Neural cell (in vitro differentiated cells): Measurements from ENCODE around the gene TBC1D25. TPM values are rescaled to one million over a fixed set of nuclear protein-coding genes. Genes with fewer than 3 reads are reported as not detected.

ENCODE experiments used
- H2AFZ ChIP-seq: fragments of 200-600, 300-800 bp; sonication (generic), shearing (Covaris generic); 2 replicates; pipeline ENCODE4 v1.6.0; 2014; ENCODE audit warnings: low read depth, mild to moderate bottlenecking, antibody characterized with exemption, low read length, moderate library complexity
- H3F3A ChIP-seq: fragments of 200-600 bp; shearing (Covaris generic); 2 replicates; pipeline ENCODE4 v1.6.1; 2016; ENCODE audit warnings: mild to moderate bottlenecking, moderate library complexity, mixed read lengths, antibody characterized with exemption, low read length; ENCODE audit not compliant: insufficient read depth, poor library complexity, severe bottlenecking
- H3K27ac ChIP-seq: fragments of 200-600, 300-800 bp; sonication (generic), shearing (Covaris generic); 2 replicates; pipeline ENCODE4 v1.5.1; 2014; ENCODE audit warnings: mild to moderate bottlenecking, low read length, moderate library complexity
- H3K27me3 ChIP-seq: fragments of 300-800, 200-600 bp; sonication (generic), shearing (Covaris generic); 2 replicates; pipeline ENCODE4 v1.6.0; 2014; ENCODE audit warnings: mild to moderate bottlenecking, low read depth, low read length, moderate library complexity; ENCODE audit not compliant: insufficient read depth
- H3K36me3 ChIP-seq: fragments of 300-800, 200-600 bp; sonication (generic), shearing (Covaris generic); 2 replicates; pipeline ENCODE4 v1.5.1; 2014; ENCODE audit warnings: mild to moderate bottlenecking, antibody characterized with exemption, low read length, moderate library complexity; ENCODE audit not compliant: insufficient read depth
- H3K4me2 ChIP-seq: fragments of 300-800, 200-600 bp; sonication (generic), shearing (Covaris generic); 2 replicates; pipeline ENCODE4 v1.6.0; 2014; ENCODE audit warnings: mild to moderate bottlenecking, low read length
- H3K4me3 ChIP-seq: fragments of 300-800, 200-600 bp; sonication (generic), shearing (Covaris generic); 2 replicates; pipeline ENCODE4 v1.5.1; 2014; ENCODE audit warnings: mild to moderate bottlenecking, low read length, moderate library complexity
- H3K79me2 ChIP-seq: fragments of 200-600 bp; shearing (Covaris generic); replicated peaks from 2 replicates; pipeline ENCODE4 v1.6.0; 2014; ENCODE audit warnings: mild to moderate bottlenecking, low read length, moderate library complexity; ENCODE audit not compliant: insufficient read depth
- H3K9ac ChIP-seq: fragments of 300-800, 200-600 bp; sonication (generic), shearing (Covaris generic); 2 replicates; pipeline ENCODE4 v1.6.1; 2016; ENCODE audit warnings: mild to moderate bottlenecking, low read length, mixed read lengths
- H3K9me2 ChIP-seq: fragments of 200-600 bp; shearing (Covaris generic); 2 replicates; pipeline ENCODE4 v1.6.1; 2016; ENCODE audit warnings: mild to moderate bottlenecking, low read length, mixed read lengths; ENCODE audit not compliant: insufficient read depth
- H3K9me3 ChIP-seq: fragments of 200-600, 300-800 bp; sonication (generic), shearing (Covaris generic); 2 replicates; pipeline ENCODE4 v1.6.1; 2016; ENCODE audit warnings: mild to moderate bottlenecking, mixed run types, low read length, moderate library complexity, mixed read lengths
- H4K20me1 ChIP-seq: fragments of 200-600 bp; shearing (Covaris generic); 2 replicates; pipeline ENCODE4 v1.6.1; 2016; ENCODE audit warnings: mild to moderate bottlenecking, mixed run types; ENCODE audit not compliant: insufficient read depth
- EP300 ChIP-seq: fragments of 450-650 bp; conservative IDR thresholded peaks from 2 replicates; pipeline ENCODE4 v1.6.1; 2014; ENCODE audit warnings: antibody characterized with exemption, mild to moderate bottlenecking, moderate library complexity; ENCODE audit not compliant: poor library complexity, severe bottlenecking
- EZH2 ChIP-seq: fragments of 200-600, 300-800 bp; shearing (Covaris generic), sonication (generic); IDR thresholded peaks from 2 replicates; pipeline ENCODE4 v1.6.1; 2014; ENCODE audit warnings: antibody characterized with exemption, low read length, borderline replicate concordance, mild to moderate bottlenecking; ENCODE audit not compliant: insufficient read depth, poor library complexity, severe bottlenecking
- MXI1 ChIP-seq: fragments of 450-650 bp; conservative IDR thresholded peaks from 2 replicates; pipeline ENCODE4 v1.6.1; 2014; ENCODE audit warnings: antibody characterized with exemption, mild to moderate bottlenecking; ENCODE audit not compliant: poor library complexity, severe bottlenecking
- POLR2AphosphoS5 ChIP-seq: IDR thresholded peaks from 2 replicates; pipeline ENCODE4 v1.6.1; 2012
- RAD21 ChIP-seq: fragments of 450-650 bp; conservative IDR thresholded peaks from 2 replicates; pipeline ENCODE4 v1.6.1; 2014; ENCODE audit warnings: antibody characterized with exemption, mild to moderate bottlenecking, moderate library complexity
- SMC3 ChIP-seq: fragments of 450-650 bp; conservative IDR thresholded peaks from 2 replicates; pipeline ENCODE4 v1.6.1; 2014; ENCODE audit warnings: antibody characterized with exemption, mild to moderate bottlenecking, moderate library complexity; ENCODE audit not compliant: poor library complexity
- TAF1 ChIP-seq: IDR thresholded peaks from 2 replicates; pipeline ENCODE4 v1.6.1; 2012; ENCODE audit warnings: low read depth
- polyA plus RNA-seq: library from polyadenylated mRNA; depleted of rRNA; stranded (reverse); fragments of >200 nt; gene quantifications from 2 replicates; pipeline ENCODE4 v1.2.3, GENCODE V29; 2014
- TF ChIP-seq, protein P1 (sequence below): IDR thresholded peaks from 2 replicates; pipeline ENCODE4 v1.6.1; 2012; ENCODE audit warnings: borderline replicate concordance
- TF ChIP-seq, protein P2 (sequence below): fragments of 450-650 bp; IDR thresholded peaks from 2 replicates; pipeline ENCODE4 v1.5.1; 2014; ENCODE audit warnings: antibody characterized with exemption, mild to moderate bottlenecking, moderate library complexity; ENCODE audit not compliant: poor library complexity, severe bottlenecking

TBC1D25 gene
- polyA plus RNA-seq, 1 donor from 2014 or later = 4.5 TPM

DNA sequence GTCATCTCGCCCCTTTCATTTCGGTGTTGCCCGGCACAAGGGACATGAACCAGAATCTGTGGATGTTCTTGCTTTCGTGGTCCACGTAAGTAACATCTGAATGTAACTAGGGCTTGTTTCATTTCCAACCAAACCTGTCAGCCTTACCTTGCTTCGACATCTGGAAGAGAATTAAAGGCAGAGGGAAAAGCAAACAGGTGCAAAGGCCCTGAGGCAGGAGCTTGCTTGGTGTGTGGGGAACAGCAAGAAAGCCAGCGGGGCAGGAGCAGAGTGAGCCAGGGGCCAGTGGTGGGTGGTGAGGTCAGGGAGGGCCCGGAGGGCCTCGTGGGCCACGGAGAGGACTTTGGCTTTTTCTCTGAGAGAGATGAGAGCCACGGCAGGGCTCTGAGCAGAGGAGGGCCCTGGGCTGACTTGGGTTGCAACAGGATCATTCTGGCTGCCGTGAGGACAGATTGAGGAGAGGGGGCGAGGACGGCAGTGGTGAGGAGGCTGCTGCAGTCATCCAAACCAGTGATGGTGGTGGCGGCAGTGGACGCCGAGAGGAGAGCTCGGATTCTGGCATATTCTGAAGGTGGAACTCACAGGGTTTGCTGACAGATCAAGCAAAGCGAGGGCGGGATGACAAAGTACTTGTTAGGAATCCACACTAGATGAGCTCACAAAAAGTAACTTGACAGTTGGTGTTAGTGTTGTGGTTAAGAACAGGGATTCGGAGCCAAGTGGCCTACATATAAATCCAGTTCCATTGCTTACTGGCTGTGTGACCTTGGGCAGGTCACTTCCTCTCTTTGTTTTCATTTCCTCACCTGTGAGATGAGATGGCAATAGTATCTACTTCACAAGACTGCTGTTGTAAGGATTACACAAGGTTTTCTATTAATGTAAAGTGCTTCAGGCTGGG is 50.9 kb downstream of the TBC1D25 start:
- Histone ChIP-seq H3K27ac (no peak overlapping the region), H3K36me3 (no peaks in the 10 kb centered on the region), H4K20me1 (no peaks in the 10 kb centered on the region), H2AFZ (no peak overlapping the region), H3K9me3 (no peaks in the 10 kb centered on the region), H3K9me2 (no peaks in the 10 kb centered on the region), H3F3A (no peaks in the 10 kb centered on the region), H3K79me2 (no peaks in the 10 kb centered on the region), H3K4me3 (no peak overlapping the region), H3K27me3 (no peaks in the 10 kb centered on the region), H3K9ac (no peak overlapping the region), H3K4me2 (no peak overlapping the region)
- TF ChIP-seq MXI1 (no peak), SMC3 (no peak), EZH2 (no peak), EP300 (no peak), TAF1 (no peak), RAD21 (no peak), POLR2AphosphoS5 (no peak)
- TF ChIP-seq, protein P1, sequence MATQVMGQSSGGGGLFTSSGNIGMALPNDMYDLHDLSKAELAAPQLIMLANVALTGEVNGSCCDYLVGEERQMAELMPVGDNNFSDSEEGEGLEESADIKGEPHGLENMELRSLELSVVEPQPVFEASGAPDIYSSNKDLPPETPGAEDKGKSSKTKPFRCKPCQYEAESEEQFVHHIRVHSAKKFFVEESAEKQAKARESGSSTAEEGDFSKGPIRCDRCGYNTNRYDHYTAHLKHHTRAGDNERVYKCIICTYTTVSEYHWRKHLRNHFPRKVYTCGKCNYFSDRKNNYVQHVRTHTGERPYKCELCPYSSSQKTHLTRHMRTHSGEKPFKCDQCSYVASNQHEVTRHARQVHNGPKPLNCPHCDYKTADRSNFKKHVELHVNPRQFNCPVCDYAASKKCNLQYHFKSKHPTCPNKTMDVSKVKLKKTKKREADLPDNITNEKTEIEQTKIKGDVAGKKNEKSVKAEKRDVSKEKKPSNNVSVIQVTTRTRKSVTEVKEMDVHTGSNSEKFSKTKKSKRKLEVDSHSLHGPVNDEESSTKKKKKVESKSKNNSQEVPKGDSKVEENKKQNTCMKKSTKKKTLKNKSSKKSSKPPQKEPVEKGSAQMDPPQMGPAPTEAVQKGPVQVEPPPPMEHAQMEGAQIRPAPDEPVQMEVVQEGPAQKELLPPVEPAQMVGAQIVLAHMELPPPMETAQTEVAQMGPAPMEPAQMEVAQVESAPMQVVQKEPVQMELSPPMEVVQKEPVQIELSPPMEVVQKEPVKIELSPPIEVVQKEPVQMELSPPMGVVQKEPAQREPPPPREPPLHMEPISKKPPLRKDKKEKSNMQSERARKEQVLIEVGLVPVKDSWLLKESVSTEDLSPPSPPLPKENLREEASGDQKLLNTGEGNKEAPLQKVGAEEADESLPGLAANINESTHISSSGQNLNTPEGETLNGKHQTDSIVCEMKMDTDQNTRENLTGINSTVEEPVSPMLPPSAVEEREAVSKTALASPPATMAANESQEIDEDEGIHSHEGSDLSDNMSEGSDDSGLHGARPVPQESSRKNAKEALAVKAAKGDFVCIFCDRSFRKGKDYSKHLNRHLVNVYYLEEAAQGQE = no peak
- TF ChIP-seq, protein P2, sequence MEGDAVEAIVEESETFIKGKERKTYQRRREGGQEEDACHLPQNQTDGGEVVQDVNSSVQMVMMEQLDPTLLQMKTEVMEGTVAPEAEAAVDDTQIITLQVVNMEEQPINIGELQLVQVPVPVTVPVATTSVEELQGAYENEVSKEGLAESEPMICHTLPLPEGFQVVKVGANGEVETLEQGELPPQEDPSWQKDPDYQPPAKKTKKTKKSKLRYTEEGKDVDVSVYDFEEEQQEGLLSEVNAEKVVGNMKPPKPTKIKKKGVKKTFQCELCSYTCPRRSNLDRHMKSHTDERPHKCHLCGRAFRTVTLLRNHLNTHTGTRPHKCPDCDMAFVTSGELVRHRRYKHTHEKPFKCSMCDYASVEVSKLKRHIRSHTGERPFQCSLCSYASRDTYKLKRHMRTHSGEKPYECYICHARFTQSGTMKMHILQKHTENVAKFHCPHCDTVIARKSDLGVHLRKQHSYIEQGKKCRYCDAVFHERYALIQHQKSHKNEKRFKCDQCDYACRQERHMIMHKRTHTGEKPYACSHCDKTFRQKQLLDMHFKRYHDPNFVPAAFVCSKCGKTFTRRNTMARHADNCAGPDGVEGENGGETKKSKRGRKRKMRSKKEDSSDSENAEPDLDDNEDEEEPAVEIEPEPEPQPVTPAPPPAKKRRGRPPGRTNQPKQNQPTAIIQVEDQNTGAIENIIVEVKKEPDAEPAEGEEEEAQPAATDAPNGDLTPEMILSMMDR = no peak

DNA sequence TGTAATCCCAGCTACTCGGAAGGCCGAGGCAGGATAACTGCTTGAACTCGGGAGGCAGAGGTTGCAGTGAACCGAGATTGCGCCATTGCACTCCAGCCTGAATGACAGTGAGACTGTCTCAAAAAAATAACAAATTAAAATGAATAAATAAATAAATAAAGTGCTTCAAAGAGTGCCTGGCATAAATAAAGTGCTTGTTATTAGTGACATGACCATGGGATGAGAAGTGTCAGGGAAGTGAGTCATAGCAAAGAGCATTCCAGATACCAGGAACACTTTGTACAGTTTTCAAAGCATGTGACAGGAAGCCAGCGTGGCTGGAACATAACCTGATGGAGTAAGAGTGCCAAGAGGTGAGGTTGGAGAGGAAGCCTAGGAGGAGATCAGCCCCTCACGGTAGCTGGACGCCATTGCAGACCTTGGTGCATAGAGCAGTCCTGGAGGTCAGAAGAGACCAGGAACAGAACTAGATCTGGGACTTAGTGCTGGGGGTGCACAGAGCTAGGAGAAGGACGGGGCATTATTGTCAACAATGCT is 51.8 kb downstream of the TBC1D25 start:
- Histone ChIP-seq H2AFZ (no peak overlapping the region), H3K4me3 (no peak overlapping the region), H3K27ac (no peak overlapping the region), H3K9ac (no peak overlapping the region), H3K79me2 (no peaks in the 10 kb centered on the region), H3K9me2 (no peaks in the 10 kb centered on the region), H3K27me3 (no peaks in the 10 kb centered on the region), H4K20me1 (no peaks in the 10 kb centered on the region), H3F3A (no peaks in the 10 kb centered on the region), H3K4me2 (no peak overlapping the region), H3K9me3 (no peaks in the 10 kb centered on the region), H3K36me3 (no peaks in the 10 kb centered on the region)
- no peak for TF ChIP-seq POLR2AphosphoS5
- TF ChIP-seq, protein P1 = no peak
- TF ChIP-seq TAF1 = no peak
- TF ChIP-seq SMC3 = no peak
- TF ChIP-seq MXI1 = no peak
- no peak for TF ChIP-seq RAD21
- TF ChIP-seq EP300 = no peak
- no peak for TF ChIP-seq EZH2
- TF ChIP-seq, protein P2 = no peak
